ENCODE measurements around the gene KATNBL1.

DNA sequence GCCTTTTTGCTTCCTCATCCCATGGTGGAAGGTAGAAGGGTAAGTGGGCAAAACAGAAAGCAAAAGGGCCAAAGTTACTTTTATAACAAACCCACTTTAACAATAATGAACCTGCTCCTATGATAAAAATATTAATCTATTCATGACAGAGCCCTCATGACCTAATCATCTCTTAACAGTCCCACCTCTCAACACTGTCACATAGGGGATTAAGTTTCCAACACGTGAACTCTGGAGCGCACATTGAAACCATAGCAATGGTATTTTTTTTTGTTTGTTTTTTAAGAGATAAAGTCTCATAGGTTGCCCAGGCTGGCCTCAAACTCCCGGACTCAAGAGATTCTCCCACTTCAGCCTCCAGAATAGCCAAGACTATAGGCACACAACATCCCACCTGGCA is 30.7 kb downstream of the KATNBL1 start:
- TF ChIP-seq, protein P1, sequence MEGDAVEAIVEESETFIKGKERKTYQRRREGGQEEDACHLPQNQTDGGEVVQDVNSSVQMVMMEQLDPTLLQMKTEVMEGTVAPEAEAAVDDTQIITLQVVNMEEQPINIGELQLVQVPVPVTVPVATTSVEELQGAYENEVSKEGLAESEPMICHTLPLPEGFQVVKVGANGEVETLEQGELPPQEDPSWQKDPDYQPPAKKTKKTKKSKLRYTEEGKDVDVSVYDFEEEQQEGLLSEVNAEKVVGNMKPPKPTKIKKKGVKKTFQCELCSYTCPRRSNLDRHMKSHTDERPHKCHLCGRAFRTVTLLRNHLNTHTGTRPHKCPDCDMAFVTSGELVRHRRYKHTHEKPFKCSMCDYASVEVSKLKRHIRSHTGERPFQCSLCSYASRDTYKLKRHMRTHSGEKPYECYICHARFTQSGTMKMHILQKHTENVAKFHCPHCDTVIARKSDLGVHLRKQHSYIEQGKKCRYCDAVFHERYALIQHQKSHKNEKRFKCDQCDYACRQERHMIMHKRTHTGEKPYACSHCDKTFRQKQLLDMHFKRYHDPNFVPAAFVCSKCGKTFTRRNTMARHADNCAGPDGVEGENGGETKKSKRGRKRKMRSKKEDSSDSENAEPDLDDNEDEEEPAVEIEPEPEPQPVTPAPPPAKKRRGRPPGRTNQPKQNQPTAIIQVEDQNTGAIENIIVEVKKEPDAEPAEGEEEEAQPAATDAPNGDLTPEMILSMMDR (IDR thresholded peaks at IDR 0.05): no peak
- TF ChIP-seq POLR2A (IDR thresholded peaks at IDR 0.05): no peak
- TF ChIP-seq POLR2AphosphoS5 (IDR thresholded peaks at IDR 0.05): no peak
- no peak for TF ChIP-seq EP300 (IDR thresholded peaks at IDR 0.05)

All from stomach (tissue), 4 donors.